Fibroblast of lung (primary cell): ENCODE results near the gene VTI1B.

Experiments used
- CTCF ChIP-seq, 2 donors: IDR thresholded peaks in 1 of 2; conservative IDR thresholded peaks in 1 of 2; 1 replicate in 1 of 2; 2 replicates in 1 of 2; pipeline ENCODE4 v1.5.1; 2011 to 2012; ENCODE audit warnings: low read length in 2 of 2, control low read depth in 1 of 2, inconsistent platforms in 1 of 2, low read depth in 1 of 2, mild to moderate bottlenecking in 1 of 2
- EZH2 ChIP-seq: IDR thresholded peaks from 2 replicates; pipeline ENCODE4 v1.5.1; 2012; ENCODE audit warnings: low read length, control low read depth, mild to moderate bottlenecking; ENCODE audit errors: missing control alignments

DNA sequence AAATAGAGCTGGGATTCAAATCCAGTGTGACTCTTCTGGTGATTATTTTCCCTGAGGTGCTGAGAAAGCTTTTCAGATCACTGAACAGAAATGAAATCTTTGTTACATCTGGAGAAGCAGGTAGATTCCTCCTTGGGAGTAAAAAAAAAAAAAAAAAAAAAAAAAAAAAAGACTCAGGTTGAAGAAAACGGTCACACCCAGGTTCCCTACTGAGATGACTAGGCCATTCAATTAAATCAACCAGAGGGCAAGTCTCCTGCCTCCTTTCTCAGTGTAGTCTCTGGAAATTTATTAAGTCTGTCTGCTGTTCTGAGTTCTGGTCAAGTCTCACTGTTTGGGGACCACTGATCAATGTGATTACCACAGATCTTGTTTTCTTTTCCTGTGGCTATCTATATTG is 30.7 kb downstream of the VTI1B start:
- TF ChIP-seq CTCF (conservative IDR thresholded peaks at IDR 0.05 in 1 of 2, IDR thresholded peaks at IDR 0.05 in 1 of 2; ENCODE audit: low read depth in 1 of 2, low read length in 2 of 2) (no peak), EZH2 (no peak)
